PC-3 (cell line): ENCODE measurements around the gene C11orf21. TPM values are rescaled to one million over a fixed set of nuclear protein-coding genes. Genes with fewer than 3 reads are reported as not detected.

Source experiments
- ATAC-seq: fragments of 200-7000 bp; cut with Tn5 transposase; 2 replicates; pipeline ENCODE4 v1.9.1; 2020; ENCODE audit warnings: mild to moderate bottlenecking, moderate library complexity
- BruUV-seq: library from RNA; stranded (reverse); fragments of 400-500 nt; replicated peaks from 2 replicates; lab custom pipeline; 2021; lab: Mats Ljungman, UMichigan
- CTCF ChIA-PET: fragments of 300-600 bp; sonication (Branson Sonifier 250); formaldehyde crosslinking; loops from one replicate; lab custom pipeline; 2022; ENCODE audit warnings: antibody characterized with exemption; lab: Charles Lee
- POLR2A ChIA-PET: fragments of 300-600 bp; sonication (Branson Sonifier 250); formaldehyde crosslinking; loops from one replicate; lab custom pipeline; 2022; ENCODE audit warnings: antibody characterized with exemption; ENCODE audit not compliant: unreplicated experiment; lab: Charles Lee
- DNase-seq: peaks from one replicate; pipeline ENCODE4 v3.0.0-alpha.2; 2015
- H2AFZ ChIP-seq: fragments of 300-600 bp; sonication (generic); 2 replicates; pipeline ENCODE4 v1.6.0; 2016; ENCODE audit warnings: antibody characterized with exemption, low read length
- H3F3A ChIP-seq: fragments of 300-600 bp; sonication (generic); one replicate; pipeline ENCODE4 v1.6.0; 2017; ENCODE audit warnings: antibody characterized with exemption, low read length, control low read depth, mild to moderate bottlenecking; ENCODE audit not compliant: unreplicated experiment
- H3K27ac ChIP-seq: fragments of 300-600 bp; sonication (generic); 2 replicates; pipeline ENCODE4 v1.5.1; 2016; ENCODE audit warnings: mild to moderate bottlenecking, low read length
- H3K27me3 ChIP-seq: fragments of 300-600 bp; sonication (generic); 2 replicates; pipeline ENCODE4 v1.6.1; 2016; ENCODE audit warnings: low read length, mixed read lengths
- H3K36me3 ChIP-seq: fragments of 300-600 bp; sonication (generic); 2 replicates; pipeline ENCODE4 v1.6.1; 2016; ENCODE audit warnings: low read depth, mixed run types, low read length, mixed read lengths
- H3K4me1 ChIP-seq: fragments of 300-600 bp; sonication (generic); 2 replicates; pipeline ENCODE4 v1.5.1; 2016; ENCODE audit warnings: low read length; ENCODE audit not compliant: insufficient read depth
- H3K4me2 ChIP-seq: fragments of 300-600 bp; sonication (generic); 2 replicates; pipeline ENCODE4 v1.6.0; 2016; ENCODE audit warnings: low read length
- H3K4me3 ChIP-seq: fragments of 300-600 bp; sonication (generic); 2 replicates; pipeline ENCODE4 v1.5.1; 2016; ENCODE audit warnings: mild to moderate bottlenecking, low read length, mixed read lengths
- H3K79me2 ChIP-seq: fragments of 300-600 bp; sonication (generic); 2 replicates; pipeline ENCODE4 v1.6.1; 2017; ENCODE audit warnings: low read length, mixed read lengths
- H3K9ac ChIP-seq: fragments of 300-600 bp; sonication (generic); 2 replicates; pipeline ENCODE4 v1.6.0; 2016; ENCODE audit warnings: mild to moderate bottlenecking, low read length
- H3K9me2 ChIP-seq: fragments of 300-600 bp; sonication (generic); replicated peaks from 2 replicates; pipeline ENCODE4 v1.6.1; 2016; ENCODE audit warnings: mixed run types, low read length, mixed read lengths
- H3K9me3 ChIP-seq: fragments of 300-600 bp; sonication (generic); 2 replicates; pipeline ENCODE4 v1.6.1; 2016; ENCODE audit warnings: low read length, mixed read lengths
- H4K20me1 ChIP-seq: fragments of 300-600 bp; sonication (generic); 2 replicates; pipeline ENCODE4 v1.6.1; 2016; ENCODE audit warnings: low read length, mixed read lengths
- CTCF ChIP-seq: fragments of 300-600 bp; sonication (generic); conservative IDR thresholded peaks from 2 replicates; pipeline ENCODE4 v1.5.1; 2017; ENCODE audit warnings: antibody characterized with exemption, low read depth, mild to moderate bottlenecking, low read length
- EZH2 ChIP-seq: fragments of 300-600 bp; sonication (generic); IDR thresholded peaks from one replicate; pipeline ENCODE4 v1.6.1; 2017; ENCODE audit warnings: antibody characterized with exemption, mild to moderate bottlenecking, low read length; ENCODE audit not compliant: unreplicated experiment
- EZH2phosphoT487 ChIP-seq: fragments of 300-600 bp; sonication (generic); IDR thresholded peaks from 2 replicates; pipeline ENCODE4 v1.6.1; 2018; ENCODE audit warnings: mild to moderate bottlenecking, antibody characterized with exemption, low read length, borderline replicate concordance
- intact Hi-C: fragments of 100-400 bp; cut with micrococcal nuclease; formaldehyde crosslinking; loops from 2 replicates; pipeline ENCODE4 v1.9.0; 2023
- total RNA-seq: library from RNA; depleted of rRNA; stranded (reverse); fragments of >200 nt; gene quantifications from 2 replicates; pipeline ENCODE4 v1.2.3, GENCODE V29; 2014

The C11orf21 gene
- total RNA-seq, 1 experiment from 2014 or later = not detected

GRCh38 chr11:2328656-2329354 lies 27.1 kb upstream of the C11orf21 start:
- no TSS peak for BruUV-seq
- ATAC-seq (no peak), DNase-seq (no peak)
- no peaks in the 10 kb centered on the region for H4K20me1 ChIP-seq
- no peak overlapping the region for H2AFZ ChIP-seq
- H3K36me3 ChIP-seq = no peaks in the 10 kb centered on the region
- H3K4me1 ChIP-seq = peaks cover 8% of the 10 kb centered on the region; the same call in 1 of the 2 replicates
- no peaks in the 10 kb centered on the region for H3K9me2 ChIP-seq
- no peak overlapping the region for H3K4me3 ChIP-seq
- no peak overlapping the region for H3K27ac ChIP-seq
- TF ChIP-seq CTCF = no peak
- TF ChIP-seq EZH2 = no peak
- no peak for TF ChIP-seq EZH2phosphoT487
- H3K9me3 ChIP-seq = no peaks in the 10 kb centered on the region
- no peak overlapping the region for H3K4me2 ChIP-seq
- no peaks in the 10 kb centered on the region for H3K27me3 ChIP-seq
- no peaks in the 10 kb centered on the region for H3F3A ChIP-seq
- no peak overlapping the region for H3K9ac ChIP-seq
- ChIA-PET CTCF (no interaction called here), POLR2A (no interaction called here)
- H3K79me2 ChIP-seq = no peaks in the 10 kb centered on the region
- intact Hi-C loops = no loop called here

- Histone ChIP-seq H3K4me2 (no peak overlapping the region), H3K4me1 (peaks cover 8% of the 10 kb centered on the region; the same call in 1 of the 2 replicates), H4K20me1 (no peaks in the 10 kb centered on the region), H3K36me3 (no peaks in the 10 kb centered on the region), H3F3A (no peaks in the 10 kb centered on the region), H3K4me3 (no peak overlapping the region), H3K9me3 (no peaks in the 10 kb centered on the region), H3K27me3 (no peaks in the 10 kb centered on the region), H3K9me2 (no peaks in the 10 kb centered on the region), H3K27ac (no peak overlapping the region), H2AFZ (no peak overlapping the region), H3K9ac (no peak overlapping the region), H3K79me2 (no peaks in the 10 kb centered on the region)
- intact Hi-C loops = no loop called here
- ATAC-seq = no peak
- POLR2A ChIA-PET = no interaction called here
- TF ChIP-seq EZH2phosphoT487 (no peak), EZH2 (no peak), CTCF (no peak)
- no peak for DNase-seq
- CTCF ChIA-PET = no interaction called here
- BruUV-seq = no TSS peak
Observed at GRCh38 chr11:2328021-2328420, 26.3 kb upstream of the C11orf21 start.

- no peak for DNase-seq
- H3K4me3 ChIP-seq = no peak overlapping the region
- no TSS peak for BruUV-seq
- no peaks in the 10 kb centered on the region for H3K36me3 ChIP-seq
- no peak overlapping the region for H3K4me2 ChIP-seq
- no peak overlapping the region for H3K9ac ChIP-seq
- no peaks in the 10 kb centered on the region for H4K20me1 ChIP-seq
- H3K4me1 ChIP-seq = peaks cover 8% of the 10 kb centered on the region; the same call in 1 of the 2 replicates
- intact Hi-C loops = no loop called here
- CTCF ChIA-PET = no interaction called here
- H3K27ac ChIP-seq = no peak overlapping the region
- POLR2A ChIA-PET = no interaction called here
- no peaks in the 10 kb centered on the region for H3K9me2 ChIP-seq
- TF ChIP-seq EZH2phosphoT487 (no peak), CTCF (no peak), EZH2 (no peak)
- no peak overlapping the region for H2AFZ ChIP-seq
- H3F3A ChIP-seq = no peaks in the 10 kb centered on the region
- ATAC-seq = no peak
- H3K79me2 ChIP-seq = no peaks in the 10 kb centered on the region
- H3K27me3 ChIP-seq = no peaks in the 10 kb centered on the region
- no peaks in the 10 kb centered on the region for H3K9me3 ChIP-seq
Observed at GRCh38 chr11:2327032-2327431, 25.3 kb upstream of the C11orf21 start.
